Kidney glomerular epithelial cell (primary cell): ENCODE data around the gene LYSMD3.

Experiments
- DNase-seq: peaks from one replicate; lab custom pipeline; 2025; lab: John Stamatoyannopoulos, UW

The LYSMD3 gene

GRCh38 chr5:90480699-90481098, 48.7 kb downstream of the LYSMD3 start:
- no peak for DNase-seq

- no peak for DNase-seq
These were observed 49.6 kb downstream of the LYSMD3 start for GRCh38 chr5:90479611-90480385.

- no peak for DNase-seq
These were observed 51.7 kb downstream of the LYSMD3 start for GRCh38 chr5:90477621-90478215.

- no peak for DNase-seq
These were observed 52.3 kb downstream of the LYSMD3 start for GRCh38 chr5:90477073-90477472.

- no peak for DNase-seq
These were observed 53.0 kb downstream of the LYSMD3 start for GRCh38 chr5:90476391-90476790.

GRCh38 chr5:90475436-90475980, 53.9 kb downstream of the LYSMD3 start:
- no peak for DNase-seq

- DNase-seq, result peak; percentile 90
These were observed 54.9 kb downstream of the LYSMD3 start, which contains the start of the genes MBLAC2 and POLR3G for GRCh38 chr5:90474235-90475107. Gene MBLAC2, minus strand, starts transcription at chr5:90474771. Its CDS starts 479 bp downstream, at chr5:90474292. Gene POLR3G, plus strand, starts transcription at chr5:90474864. Its CDS starts 10,704 bp downstream, at chr5:90485568.

- peak; percentile 16 for DNase-seq
These were observed 55.8 kb downstream of the LYSMD3 start for GRCh38 chr5:90473396-90474234.

GRCh38 chr5:90472783-90473395, 56.5 kb downstream of the LYSMD3 start:
- DNase-seq, result no peak
